ENCODE data around the gene KRT80. TPM values are rescaled to one million over a fixed set of nuclear protein-coding genes. Genes with fewer than 3 reads are reported as not detected.

Gene KRT80
- polyA plus RNA-seq, 2 of the 4 experiments (the other 2 are of a cell fraction) = 38.3 to 63.1 TPM

DNA sequence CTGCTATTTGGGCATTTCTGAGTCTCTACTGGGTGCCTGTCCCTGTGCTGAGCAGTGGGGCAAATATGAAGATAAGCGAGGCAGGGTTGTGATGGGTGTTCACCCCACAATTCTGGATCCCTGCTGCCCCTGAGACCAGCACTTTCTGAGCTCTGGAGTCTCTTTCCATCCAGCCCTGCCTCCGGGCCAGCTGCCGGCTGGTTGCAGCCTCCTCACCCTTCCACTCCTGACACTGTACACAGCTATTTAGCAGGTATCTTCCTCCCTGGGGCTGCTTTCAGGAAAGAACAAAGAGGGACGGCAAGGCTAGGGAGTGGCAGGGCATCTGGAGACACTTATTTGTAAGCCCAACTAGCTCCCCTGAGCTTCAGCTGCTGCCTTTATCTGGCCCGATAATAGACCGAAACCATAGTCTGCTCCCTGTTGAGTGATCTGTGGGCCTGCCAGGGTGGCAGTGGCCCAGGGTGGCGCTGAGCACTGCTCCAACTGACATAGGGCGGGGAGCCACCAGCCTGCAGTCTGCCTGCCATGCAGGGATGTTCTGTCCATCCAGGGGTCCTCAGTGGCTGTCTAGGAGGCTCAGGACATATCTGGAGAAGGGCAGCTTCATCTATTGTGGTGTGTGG is 7.6 kb upstream of the KRT80 start:
- peak overlapping the region; percentile 87 to 96 for H3K27ac ChIP-seq
- CTCF ChIA-PET = interaction anchor here (1.2 to 4.7 kb wide), 5 partner anchors 23 to 681 kb away, joined by 3 to 20 read pairs (median 4); no protein-coding TSS in a partner anchor
- peaks cover 75% of the 10 kb centered on the region for H3K4me1 ChIP-seq
- no peaks in the 10 kb centered on the region for H3K9me3 ChIP-seq
- DNase-seq (ENCODE audit: low read depth in 1 of 2, low spot score in 1 of 2) (no peak), ATAC-seq (no peak), FAIRE-seq (no peak)
- H3K4me3 ChIP-seq = no peak overlapping the region
- WGBS (ENCODE audit: missing lambda C conversion rate) = 85% methylated on average over 8 of the region's 8 CpGs
- H3K4me2 ChIP-seq = no peak overlapping the region
- POLR2A ChIA-PET = no interaction called here
- no peak for TF ChIP-seq ZNF302 (CRISPR knock-in tag; IDR thresholded peaks at IDR 0.05)
- TF ChIP-seq, protein P1, sequence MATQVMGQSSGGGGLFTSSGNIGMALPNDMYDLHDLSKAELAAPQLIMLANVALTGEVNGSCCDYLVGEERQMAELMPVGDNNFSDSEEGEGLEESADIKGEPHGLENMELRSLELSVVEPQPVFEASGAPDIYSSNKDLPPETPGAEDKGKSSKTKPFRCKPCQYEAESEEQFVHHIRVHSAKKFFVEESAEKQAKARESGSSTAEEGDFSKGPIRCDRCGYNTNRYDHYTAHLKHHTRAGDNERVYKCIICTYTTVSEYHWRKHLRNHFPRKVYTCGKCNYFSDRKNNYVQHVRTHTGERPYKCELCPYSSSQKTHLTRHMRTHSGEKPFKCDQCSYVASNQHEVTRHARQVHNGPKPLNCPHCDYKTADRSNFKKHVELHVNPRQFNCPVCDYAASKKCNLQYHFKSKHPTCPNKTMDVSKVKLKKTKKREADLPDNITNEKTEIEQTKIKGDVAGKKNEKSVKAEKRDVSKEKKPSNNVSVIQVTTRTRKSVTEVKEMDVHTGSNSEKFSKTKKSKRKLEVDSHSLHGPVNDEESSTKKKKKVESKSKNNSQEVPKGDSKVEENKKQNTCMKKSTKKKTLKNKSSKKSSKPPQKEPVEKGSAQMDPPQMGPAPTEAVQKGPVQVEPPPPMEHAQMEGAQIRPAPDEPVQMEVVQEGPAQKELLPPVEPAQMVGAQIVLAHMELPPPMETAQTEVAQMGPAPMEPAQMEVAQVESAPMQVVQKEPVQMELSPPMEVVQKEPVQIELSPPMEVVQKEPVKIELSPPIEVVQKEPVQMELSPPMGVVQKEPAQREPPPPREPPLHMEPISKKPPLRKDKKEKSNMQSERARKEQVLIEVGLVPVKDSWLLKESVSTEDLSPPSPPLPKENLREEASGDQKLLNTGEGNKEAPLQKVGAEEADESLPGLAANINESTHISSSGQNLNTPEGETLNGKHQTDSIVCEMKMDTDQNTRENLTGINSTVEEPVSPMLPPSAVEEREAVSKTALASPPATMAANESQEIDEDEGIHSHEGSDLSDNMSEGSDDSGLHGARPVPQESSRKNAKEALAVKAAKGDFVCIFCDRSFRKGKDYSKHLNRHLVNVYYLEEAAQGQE (IDR thresholded peaks at IDR 0.05) = no peak
- no peak for TF ChIP-seq CHD2 (IDR thresholded peaks at IDR 0.05; ENCODE audit: low read length, partially characterized antibody)
- no peak for TF ChIP-seq BHLHE40 (IDR thresholded peaks at IDR 0.05; ENCODE audit: low read depth, low read length)
- no peak for TF ChIP-seq SREBF2 (IDR thresholded peaks at IDR 0.05)

DNA sequence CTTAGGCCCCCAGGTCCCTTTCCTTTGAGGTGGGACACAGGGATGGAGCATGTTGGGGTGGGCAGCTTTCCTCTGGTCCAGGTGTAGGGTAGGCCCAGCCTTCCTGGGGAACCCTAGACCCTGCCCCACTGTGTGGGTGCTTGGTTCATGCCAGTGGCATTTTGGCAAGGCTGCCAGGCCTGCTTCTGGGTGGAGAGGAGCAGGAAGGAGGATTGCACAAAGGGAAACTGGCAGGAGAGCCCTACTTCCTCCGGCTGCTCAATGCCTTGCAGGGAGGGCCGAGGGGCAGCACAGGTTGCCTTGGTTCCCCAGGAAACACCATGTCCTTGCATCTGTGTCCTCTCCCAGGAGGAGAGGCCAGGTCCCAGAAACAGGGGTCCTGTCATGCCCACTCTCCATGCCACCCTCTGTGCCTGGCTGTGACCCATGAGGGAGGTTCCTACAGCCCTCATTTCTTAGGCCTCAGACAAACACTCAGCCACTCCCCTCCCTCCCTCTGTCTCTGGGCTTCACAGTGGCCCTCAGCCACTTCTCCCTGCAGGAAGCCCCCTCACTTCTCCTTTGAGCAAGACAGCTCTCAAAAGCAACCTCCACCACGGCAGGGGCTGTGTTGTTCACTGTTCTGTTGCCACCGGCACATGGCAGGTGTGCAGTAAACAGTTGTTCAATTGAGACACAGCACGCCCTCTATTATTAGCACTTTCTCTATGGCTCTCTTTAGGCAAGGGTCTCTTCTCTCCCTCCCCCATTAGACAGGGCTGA is 6.8 kb upstream of the KRT80 start:
- DNase-seq (ENCODE audit: low read depth in 1 of 2, low spot score in 1 of 2) (no peak), FAIRE-seq (no peak), ATAC-seq (no peak)
- H3K4me2 ChIP-seq = peak overlapping the region; percentile 3; the same call in 1 of the 3 replicates
- 86% methylated on average over 5 of the region's 5 CpGs for WGBS (ENCODE audit: missing lambda C conversion rate)
- TF ChIP-seq HEYL (CRISPR knock-in tag; IDR thresholded peaks at IDR 0.05) (no peak), CBX2 (IDR thresholded peaks at IDR 0.05; ENCODE audit: borderline replicate concordance, low read depth) (no peak), EP300 (IDR thresholded peaks at IDR 0.05) (no peak), NFE2L2 (conservative IDR thresholded peaks at IDR 0.05; ENCODE audit: low read length) (no peak), PHF8 (IDR thresholded peaks at IDR 0.05; ENCODE audit: borderline replicate concordance, low read depth) (no peak), MAFK (IDR thresholded peaks at IDR 0.05; ENCODE audit: partially characterized antibody) (no peak), HOXA7 (CRISPR knock-in tag; IDR thresholded peaks at IDR 0.05) (no peak), EHF (CRISPR knock-in tag; IDR thresholded peaks at IDR 0.05) (no peak), CBX8 (IDR thresholded peaks at IDR 0.05) (no peak), RAD21 (conservative IDR thresholded peaks at IDR 0.05 in 1 of 2, IDR thresholded peaks at IDR 0.05 in 1 of 2) (no peak), HOXB5 (CRISPR knock-in tag; IDR thresholded peaks at IDR 0.05) (no peak), FOSB (CRISPR knock-in tag; IDR thresholded peaks at IDR 0.05) (no peak), ESRRA (IDR thresholded peaks at IDR 0.05; ENCODE audit: borderline replicate concordance, low read length) (no peak)
- TF ChIP-seq, protein P1 (IDR thresholded peaks at IDR 0.05) = no peak
- TF ChIP-seq, protein P2, sequence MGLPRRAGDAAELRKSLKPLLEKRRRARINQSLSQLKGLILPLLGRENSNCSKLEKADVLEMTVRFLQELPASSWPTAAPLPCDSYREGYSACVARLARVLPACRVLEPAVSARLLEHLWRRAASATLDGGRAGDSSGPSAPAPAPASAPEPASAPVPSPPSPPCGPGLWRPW (IDR thresholded peaks at IDR 0.05) = no peak
- TF ChIP-seq, protein P3, sequence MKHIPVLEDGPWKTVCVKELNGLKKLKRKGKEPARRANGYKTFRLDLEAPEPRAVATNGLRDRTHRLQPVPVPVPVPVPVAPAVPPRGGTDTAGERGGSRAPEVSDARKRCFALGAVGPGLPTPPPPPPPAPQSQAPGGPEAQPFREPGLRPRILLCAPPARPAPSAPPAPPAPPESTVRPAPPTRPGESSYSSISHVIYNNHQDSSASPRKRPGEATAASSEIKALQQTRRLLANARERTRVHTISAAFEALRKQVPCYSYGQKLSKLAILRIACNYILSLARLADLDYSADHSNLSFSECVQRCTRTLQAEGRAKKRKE (CRISPR knock-in tag; IDR thresholded peaks at IDR 0.05; ENCODE audit: low read depth) = no peak
- TF ChIP-seq, protein P4, sequence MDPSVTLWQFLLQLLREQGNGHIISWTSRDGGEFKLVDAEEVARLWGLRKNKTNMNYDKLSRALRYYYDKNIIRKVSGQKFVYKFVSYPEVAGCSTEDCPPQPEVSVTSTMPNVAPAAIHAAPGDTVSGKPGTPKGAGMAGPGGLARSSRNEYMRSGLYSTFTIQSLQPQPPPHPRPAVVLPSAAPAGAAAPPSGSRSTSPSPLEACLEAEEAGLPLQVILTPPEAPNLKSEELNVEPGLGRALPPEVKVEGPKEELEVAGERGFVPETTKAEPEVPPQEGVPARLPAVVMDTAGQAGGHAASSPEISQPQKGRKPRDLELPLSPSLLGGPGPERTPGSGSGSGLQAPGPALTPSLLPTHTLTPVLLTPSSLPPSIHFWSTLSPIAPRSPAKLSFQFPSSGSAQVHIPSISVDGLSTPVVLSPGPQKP (IDR thresholded peaks at IDR 0.05; ENCODE audit: low read depth, low read length) = no peak
- POLR2A ChIA-PET = no interaction called here
- no peaks in the 10 kb centered on the region for H3K9me3 ChIP-seq
- CTCF ChIA-PET = interaction anchor here (0.6 to 4.7 kb wide), 3 partner anchors 24 to 114 kb away, joined by 3 to 20 read pairs (median 3); no protein-coding TSS in a partner anchor
- H3K4me3 ChIP-seq = no peak overlapping the region
- H3K4me1 ChIP-seq = peaks cover 75% of the 10 kb centered on the region
- peak overlapping the region; percentile 87 to 96; a peak in 5 of 6 replicates for H3K27ac ChIP-seq
